Measurements from ENCODE around the gene CPB2.

DNA sequence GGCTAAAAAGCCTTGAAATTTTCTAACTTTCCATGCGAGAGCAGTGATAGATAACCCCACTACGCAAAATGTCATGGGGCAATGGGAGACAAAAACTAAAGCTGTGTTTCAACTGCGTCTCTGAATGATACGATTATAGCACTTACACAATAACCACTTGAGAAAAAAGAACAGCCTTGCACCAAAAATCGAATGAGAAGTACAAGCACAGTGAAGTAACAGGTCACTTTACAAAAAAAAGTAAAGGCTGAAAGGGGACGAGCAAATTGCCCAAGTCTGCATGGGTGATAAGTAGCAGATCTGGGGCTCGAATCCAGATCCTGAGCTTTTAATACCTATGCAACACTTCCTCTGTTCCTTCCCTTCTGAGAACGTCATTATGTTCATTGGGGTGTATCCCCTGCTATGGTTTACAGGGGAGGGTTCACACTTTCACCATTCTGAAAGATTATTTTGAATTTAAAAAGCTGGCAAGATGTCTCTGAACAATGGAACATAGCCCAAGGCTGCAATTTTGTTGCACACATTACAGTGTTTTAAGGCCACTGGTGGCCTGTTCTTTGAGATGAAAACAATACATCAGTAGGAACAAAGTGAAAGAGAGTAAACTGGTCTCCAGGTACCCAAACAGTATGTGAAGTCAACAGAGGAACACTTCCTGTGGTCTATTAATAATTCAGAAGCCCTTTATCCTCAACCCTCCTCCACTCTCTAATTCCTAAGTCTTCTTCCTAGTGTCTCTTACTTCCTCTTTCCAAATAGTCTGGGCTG, 3.2 kb downstream of the CPB2 start:
- no peak for TF ChIP-seq CTCF (IDR thresholded peaks at IDR 0.05)
- TF ChIP-seq POLR2A (IDR thresholded peaks at IDR 0.05): no peak
